HG02571 (cell line): Measurements from ENCODE around the gene MRPS2.

Source experiments
- ATAC-seq: cut with Tn5 transposase; IDR thresholded peaks from one replicate; pipeline ENCODE4 v1.9.1; 2021; ENCODE audit warnings: mild to moderate bottlenecking, moderate library complexity; ENCODE audit not compliant: unreplicated experiment

MRPS2 gene

DNA sequence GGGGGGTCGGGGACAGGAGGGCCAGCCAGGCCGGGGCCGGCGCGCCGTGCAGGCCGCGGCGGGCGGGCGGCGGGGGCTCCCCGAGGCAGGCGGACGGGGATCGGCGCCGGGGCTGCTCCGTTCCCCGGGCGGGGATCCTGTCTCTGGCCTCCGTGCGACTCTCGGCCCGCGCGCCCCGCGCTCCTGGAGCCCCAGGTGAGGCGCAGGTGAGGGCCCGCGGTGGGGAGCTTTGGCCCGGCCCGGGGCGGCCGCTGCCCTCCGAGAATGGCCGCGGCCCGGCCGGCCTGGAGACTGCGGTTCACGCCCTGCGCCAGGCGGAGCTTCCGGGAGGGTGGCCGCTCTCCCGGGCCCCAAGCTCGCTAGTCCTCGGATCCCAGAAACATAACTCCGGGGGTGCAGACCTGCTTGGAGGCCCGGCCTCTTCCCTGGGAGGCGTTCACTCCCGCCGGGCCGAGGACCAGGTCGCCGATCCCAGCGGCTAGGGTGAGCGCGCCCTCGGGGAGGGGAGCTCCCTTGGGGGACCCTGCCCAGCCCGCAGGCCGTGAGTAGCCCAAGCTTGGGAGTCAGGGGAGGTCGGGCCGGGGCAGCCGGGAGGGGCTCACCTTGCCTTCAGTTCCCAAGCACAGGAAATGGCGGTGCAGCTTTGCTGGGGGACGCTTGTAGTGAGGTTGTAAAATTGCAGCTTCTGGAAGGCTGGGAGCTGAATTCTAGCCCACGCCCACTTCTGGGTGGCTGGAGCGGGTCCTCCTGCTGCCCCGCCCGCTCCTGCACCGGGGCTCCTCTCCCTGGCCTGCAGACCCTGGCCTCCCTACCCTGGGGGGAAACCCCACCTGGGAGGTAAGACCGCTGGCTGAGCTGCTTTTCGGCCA, 20.2 kb upstream of the MRPS2 start:
- ATAC-seq: no peak

- ATAC-seq: no peak
Measured at GRCh38 chr9:135480940-135481310, 19.6 kb upstream of the MRPS2 start.

GRCh38 chr9:135482015-135482754, 18.3 kb upstream of the MRPS2 start:
- no peak for ATAC-seq

DNA sequence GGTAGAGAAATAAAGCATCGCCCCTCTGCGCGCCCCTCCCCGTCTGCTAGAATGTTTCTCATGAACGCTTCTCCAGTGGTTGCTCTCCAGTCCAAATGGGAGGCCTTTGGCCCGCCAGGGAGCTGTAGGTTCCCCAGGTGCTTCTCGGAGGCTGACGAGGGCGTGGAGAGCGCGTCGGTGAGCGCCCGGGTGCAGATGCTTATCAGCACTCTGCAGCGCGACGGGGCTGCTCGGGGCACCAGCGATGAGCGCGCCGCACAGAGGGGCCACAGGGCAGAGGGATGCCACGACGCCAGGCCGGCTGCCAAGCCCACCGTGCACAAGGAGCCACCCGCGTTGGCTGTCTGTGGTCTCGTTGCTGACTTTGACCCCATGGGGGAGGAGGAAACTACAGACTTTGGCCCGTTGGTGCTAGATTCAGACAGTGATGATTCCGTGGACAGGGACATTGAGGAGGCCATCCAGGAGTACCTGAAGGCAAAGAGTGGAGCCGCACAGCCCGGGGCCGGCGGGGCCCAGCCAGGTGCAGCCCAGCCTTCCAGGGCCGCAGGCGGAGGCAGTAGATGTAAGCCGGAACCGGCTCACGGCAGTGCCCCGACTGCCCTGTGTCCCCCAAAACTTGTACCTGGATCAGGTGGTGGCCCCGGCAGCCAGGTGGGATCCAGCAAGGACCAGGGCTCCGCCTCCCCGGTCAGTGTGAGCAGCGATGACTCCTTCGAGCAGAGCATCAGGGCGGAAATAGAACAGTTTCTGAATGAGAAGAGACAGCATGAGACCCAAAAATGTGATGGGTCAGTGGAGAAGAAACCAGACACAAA, 15.8 kb upstream of the MRPS2 start:
- no peak for ATAC-seq

GRCh38 chr9:135485385-135485784, 15.1 kb upstream of the MRPS2 start:
- ATAC-seq: no peak

DNA sequence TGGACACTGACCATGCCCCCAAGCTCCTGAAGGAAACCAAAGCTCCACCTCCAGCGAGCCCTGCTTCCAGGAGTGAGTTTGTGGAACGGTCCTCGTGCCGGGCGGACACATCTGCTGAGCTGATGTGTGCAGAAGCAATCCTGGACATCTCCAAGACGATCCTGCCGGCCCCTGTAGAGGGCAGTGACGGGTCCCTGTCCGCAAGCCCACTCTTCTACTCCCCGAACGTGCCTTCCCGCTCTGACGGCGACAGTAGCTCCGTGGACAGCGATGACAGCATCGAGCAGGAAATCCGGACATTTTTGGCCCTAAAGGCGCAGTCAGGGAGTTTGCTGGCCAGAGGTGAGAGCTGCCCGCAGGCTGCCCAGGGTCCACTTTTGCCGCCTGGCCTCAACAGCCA, 14.7 kb upstream of the MRPS2 start:
- ATAC-seq: no peak

GRCh38 chr9:135486267-135487065, 14.0 kb upstream of the MRPS2 start:
- no peak for ATAC-seq

DNA sequence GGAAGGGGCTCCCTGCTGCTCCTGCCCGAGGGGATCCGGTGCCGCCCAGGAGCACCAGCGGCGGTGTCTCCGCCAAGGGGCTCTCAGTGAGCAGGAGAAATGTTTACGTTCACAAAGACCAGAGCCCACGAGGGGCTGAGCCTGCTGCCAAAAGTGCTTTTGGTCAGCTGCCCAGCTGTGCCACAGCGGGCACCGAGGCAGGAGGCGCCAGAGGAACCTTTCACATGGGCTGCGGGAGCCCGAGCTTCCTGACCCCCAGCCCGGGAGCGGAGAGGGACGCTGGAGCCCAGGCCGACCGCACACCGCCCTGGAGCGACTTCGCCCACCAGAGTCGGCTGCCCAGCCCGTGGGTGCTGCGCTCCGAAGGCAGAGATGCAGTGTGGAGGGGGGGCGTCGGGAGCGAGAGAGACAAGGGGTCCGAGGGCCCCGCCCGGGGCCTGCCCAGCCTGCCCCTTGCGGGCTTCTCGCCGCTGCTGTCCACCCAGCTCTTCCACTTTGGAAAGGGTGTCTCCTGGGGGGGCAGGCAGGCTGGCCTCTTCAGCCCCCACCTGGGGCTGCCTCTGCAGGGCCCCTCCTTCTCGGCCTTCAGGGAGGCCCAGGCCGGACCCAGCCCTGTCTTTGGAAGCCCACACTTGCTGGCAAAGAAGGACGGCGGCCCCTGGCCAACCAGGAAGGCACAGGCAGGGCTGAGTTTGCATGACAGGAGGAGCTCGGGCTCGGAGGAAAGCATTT, 13.0 kb upstream of the MRPS2 start:
- no peak for ATAC-seq

DNA sequence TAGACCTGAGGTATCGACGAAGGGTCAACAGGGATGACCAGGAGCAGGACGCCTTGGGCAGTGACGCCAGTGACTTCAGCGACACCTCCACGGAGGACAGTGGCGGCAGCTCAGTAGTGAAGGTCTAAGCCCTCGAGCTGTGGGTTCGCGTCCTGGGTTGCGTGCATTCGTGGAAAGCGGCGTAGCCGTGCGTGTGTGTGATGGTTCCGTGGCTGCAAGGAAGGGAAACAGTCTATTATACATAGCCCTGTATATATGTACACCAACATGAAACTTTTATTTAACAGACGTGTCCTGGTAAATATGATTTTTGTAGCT, 12.5 kb upstream of the MRPS2 start:
- ATAC-seq: no peak

DNA sequence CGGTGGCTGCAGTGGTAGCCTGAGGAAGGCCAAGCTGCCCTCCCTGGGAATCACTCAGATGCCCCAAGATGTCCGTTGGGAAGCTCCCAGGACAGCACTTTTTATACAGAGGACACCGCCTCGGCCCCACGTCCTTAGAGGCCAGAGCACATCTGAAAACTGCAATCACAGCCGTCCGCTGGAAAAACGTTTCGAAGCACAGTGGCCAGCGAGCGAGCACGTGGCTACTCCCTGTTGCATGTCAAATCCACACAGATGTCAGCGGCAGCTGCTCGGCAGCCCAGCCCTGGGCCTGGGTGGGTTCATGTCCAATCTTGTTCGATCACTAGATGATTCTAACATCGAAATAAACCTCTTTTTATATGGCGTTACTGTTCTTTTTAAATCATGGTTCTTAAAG, 12.0 kb upstream of the MRPS2 start:
- ATAC-seq: no peak

DNA sequence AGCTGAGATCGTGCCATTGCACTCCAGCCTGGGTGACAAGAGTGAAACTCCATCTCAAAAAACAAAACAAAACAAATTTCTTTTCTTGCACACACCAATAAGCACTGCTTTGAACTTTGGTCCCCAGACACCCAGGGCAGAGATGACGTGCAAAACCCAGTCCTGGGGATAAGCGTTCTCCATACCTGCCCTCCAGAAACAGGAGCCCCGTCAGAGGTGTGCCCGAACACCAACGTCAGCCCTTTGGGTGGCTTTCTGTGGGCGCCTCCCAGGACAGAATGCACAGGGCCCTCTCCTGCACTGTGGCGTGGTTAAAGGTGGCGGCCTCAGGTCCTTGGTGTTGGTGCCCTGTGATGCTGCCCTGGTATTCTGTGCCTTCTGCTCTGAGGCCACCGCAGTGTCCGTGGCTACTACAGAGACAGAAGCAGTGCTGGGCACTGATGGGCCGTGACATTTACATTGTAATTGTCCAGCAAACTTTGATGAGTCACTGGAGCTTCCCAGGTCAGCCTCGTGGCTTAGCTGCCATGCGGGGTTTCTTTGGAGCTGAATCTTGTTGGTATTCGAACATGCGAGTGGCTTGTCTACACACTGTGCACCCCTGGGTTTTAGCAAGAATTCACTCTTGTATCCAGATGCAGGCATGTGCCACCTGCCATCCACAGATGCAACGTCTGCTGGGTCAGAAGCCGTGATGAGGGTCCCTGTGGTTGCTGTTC, 11.1 kb upstream of the MRPS2 start:
- no peak for ATAC-seq

GRCh38 chr9:135490166-135490870, 10.2 kb upstream of the MRPS2 start:
- no peak for ATAC-seq

GRCh38 chr9:135490980-135491464, 9.5 kb upstream of the MRPS2 start:
- ATAC-seq: no peak

- no peak for ATAC-seq
Measured at GRCh38 chr9:135491764-135492163, 8.7 kb upstream of the MRPS2 start.

DNA sequence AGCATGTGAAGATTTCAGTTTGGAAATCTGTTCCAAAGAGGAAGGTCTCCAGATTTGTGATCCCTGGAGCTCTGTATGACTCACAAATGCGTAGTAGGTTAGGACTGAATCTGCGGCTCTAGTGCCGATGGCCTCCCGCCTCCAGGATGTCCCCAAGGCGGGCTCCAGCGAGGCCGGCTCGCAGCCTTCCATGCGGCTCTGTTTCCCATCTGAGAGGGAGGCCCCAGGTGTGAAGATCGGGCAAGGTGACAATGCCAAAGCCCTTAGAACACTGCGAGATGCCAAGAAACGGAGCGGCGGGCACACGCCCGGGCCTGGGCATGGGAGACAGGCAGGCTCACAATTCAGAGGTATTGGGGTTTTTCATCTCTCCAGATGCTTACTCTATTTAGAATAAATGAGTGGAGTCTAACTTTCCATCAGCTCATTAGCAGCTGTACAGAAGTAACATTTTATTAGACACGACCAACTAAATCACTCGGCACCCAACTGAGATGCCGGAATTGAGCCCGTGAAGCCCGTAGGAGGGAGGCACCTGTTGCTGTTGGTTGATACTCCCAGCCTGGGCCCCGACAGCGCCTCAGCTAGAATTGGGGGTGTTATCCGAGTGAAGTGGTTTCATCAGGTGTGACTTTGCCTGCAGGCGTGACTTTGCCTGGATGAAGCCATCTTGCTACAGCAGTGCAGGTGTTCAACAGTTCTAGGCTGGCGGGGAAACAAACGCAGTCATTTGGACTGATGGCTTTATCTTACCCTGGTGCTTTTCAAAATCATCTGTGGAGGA, 7.4 kb upstream of the MRPS2 start:
- ATAC-seq: no peak

- no peak for ATAC-seq
Measured at GRCh38 chr9:135494791-135495559, 5.5 kb upstream of the MRPS2 start.
